ENCODE results near the gene CADM3. TPM values are rescaled to one million over a fixed set of nuclear protein-coding genes. Genes with fewer than 3 reads are reported as not detected.

Gene CADM3, protein sequence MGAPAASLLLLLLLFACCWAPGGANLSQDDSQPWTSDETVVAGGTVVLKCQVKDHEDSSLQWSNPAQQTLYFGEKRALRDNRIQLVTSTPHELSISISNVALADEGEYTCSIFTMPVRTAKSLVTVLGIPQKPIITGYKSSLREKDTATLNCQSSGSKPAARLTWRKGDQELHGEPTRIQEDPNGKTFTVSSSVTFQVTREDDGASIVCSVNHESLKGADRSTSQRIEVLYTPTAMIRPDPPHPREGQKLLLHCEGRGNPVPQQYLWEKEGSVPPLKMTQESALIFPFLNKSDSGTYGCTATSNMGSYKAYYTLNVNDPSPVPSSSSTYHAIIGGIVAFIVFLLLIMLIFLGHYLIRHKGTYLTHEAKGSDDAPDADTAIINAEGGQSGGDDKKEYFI
- 0.06 to 0.15 TPM (median 0.09 TPM) in 4 of 5 replicates, not detected in the other for total RNA-seq (2022; extraction: Qiagen RNA extraction)

DNA sequence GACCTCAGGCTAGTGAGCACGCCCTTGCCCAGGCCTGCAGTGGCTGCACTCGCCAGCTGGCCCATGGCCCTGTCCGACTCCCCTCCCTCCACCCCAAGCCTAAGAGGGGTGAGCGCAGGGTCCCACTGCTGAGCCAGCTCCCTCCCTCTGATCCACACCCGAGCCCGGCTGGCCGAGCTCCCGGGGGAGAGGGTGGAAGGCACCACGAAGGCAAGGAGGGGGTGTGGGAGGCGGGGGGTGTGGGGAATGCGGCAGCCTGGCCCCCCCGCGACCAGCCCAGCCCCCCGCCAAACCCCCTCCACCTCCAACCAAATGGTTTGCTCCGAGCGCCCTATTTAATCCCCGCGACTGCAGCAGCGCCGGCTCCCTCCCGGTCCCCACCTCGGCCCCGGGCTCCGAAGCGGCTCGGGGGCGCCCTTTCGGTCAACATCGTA lies at the start of gene CADM3:
TSS of gene CADM3 (plus strand) at position 362 of the 434 bp plus-strand sequence. CDS start 151 bp downstream, outside the sequence.

DNA sequence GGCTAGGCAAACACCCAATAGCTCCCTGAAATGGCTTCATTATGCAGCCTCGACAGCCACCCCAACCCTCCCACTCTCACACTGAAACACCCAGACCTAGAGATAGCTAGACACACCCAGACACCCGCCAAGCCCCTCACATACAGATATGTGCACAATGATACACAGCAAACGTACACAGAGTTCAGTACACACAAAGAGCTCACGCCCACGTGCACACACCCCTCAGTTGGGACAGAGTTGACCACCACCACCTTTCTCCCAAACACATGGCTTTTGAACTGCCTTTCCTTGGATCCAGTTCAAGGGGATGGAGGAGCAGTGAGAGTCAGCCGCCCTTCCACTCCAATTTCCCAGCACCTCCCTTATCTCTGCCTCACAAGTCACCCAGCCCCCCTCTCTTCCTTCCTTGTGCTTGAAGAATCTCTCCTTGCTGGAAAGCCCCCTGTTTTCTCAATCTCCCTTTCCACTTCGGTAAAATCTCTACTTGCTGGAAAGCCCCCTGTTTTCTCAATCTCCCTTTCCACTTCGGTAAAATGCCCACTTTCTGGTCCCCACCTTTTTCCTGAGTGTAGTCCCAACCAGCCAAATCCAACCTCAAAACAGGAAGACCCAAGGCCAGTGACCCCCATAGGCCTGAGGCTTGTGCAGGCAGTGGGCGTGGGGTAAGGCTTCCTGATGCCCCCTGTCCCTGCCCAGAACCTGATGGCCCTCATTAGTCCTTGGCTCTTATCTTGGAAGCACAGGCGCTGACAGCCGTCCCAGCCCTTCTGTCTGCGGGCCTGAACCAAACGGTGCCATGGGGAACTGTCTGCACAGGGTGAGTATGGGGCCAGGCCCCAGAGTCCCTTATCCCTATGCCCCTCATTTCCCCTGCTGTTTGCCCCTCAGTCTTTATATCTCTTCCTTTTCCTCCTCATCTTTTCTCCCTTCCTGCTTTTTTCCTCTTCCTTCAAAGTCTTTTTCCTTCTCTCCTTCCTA lies 33.0 kb downstream of the CADM3 start, which contains the start of gene ACKR1:
TSS of gene ACKR1 (plus strand) at position 715 of the 981 bp plus-strand sequence. CDS start at position 800, 85 bp downstream.

Other genes with a start within 250 kb of the CADM3 start
- gene PYHIN1, start 240.1 kb upstream of the CADM3 start, total RNA-seq (2022; extraction: Qiagen RNA extraction) = not detected in 5 replicates
- gene IFI16, start 161.7 kb upstream of the CADM3 start, total RNA-seq (2022; extraction: Qiagen RNA extraction) = 2.7 to 3.8 TPM (median 3.3 TPM) in 5 replicates
- not detected in 5 replicates for gene AIM2, start 94.8 kb upstream of the CADM3 start, total RNA-seq (2022; extraction: Qiagen RNA extraction)
- not detected in 5 replicates for gene ACKR1, start 33.3 kb downstream of the CADM3 start, total RNA-seq (2022; extraction: Qiagen RNA extraction)
- gene FCER1A, start 130.7 kb downstream of the CADM3 start, total RNA-seq (2022; extraction: Qiagen RNA extraction) = not detected in 5 replicates